ENCODE measurements around the gene FGD3.

- TF ChIP-seq GATA3 (IDR thresholded peaks at IDR 0.05; ENCODE audit: low read depth, low read length): no peak
- no peak for TF ChIP-seq GATA2 (IDR thresholded peaks at IDR 0.05; ENCODE audit: low read depth, low read length)
These were observed 106.5 kb downstream of the FGD3 start for GRCh38 chr9:93053781-93054331.
